SK-N-SH treated with all-trans-retinoic acid at 6 μM for 48 hours (cell line): ENCODE measurements around the gene SMARCE1.

Source experiments
- ATAC-seq: fragments of 200-7000 bp; cut with Tn5 transposase; 3 replicates; pipeline ENCODE4 v1.9.1; 2020; ENCODE audit warnings: mild to moderate bottlenecking, moderate library complexity
- ARNTL ChIP-seq: fragments of 450-650 bp; formaldehyde crosslinking; IDR thresholded peaks from 2 replicates; pipeline ENCODE4 v1.5.0; 2020; ENCODE audit warnings: low read depth, mild to moderate bottlenecking, moderate library complexity, borderline replicate concordance
- BACH2 ChIP-seq: fragments of 250-450 bp; sonication (Bioruptor Pico); IDR thresholded peaks from 2 replicates; pipeline ENCODE4 v1.9.0; 2021; ENCODE audit warnings: mild to moderate bottlenecking, borderline replicate concordance
- CSDC2 ChIP-seq: fragments of 250-450 bp; sonication (Bioruptor Pico); IDR thresholded peaks from 2 replicates; pipeline ENCODE4 v1.5.0; 2020; ENCODE audit warnings: mild to moderate bottlenecking, moderate library complexity
- ESRRG ChIP-seq: fragments of 250-450 bp; sonication (Bioruptor Pico); IDR thresholded peaks from 2 replicates; pipeline ENCODE4 v1.6.1; 2021; ENCODE audit warnings: mild to moderate bottlenecking
- GLIS3 ChIP-seq: fragments of 250-450 bp; sonication (Bioruptor Pico); IDR thresholded peaks from 2 replicates; pipeline ENCODE4 v1.5.0; 2020; ENCODE audit warnings: mild to moderate bottlenecking, moderate library complexity
- ISL1 ChIP-seq: fragments of 250-450 bp; sonication (Bioruptor Pico); IDR thresholded peaks from 2 replicates; pipeline ENCODE4 v2.1.2; 2022; ENCODE audit warnings: mild to moderate bottlenecking, moderate library complexity
- PATZ1 ChIP-seq: fragments of 250-450 bp; sonication (Bioruptor Pico); IDR thresholded peaks from 2 replicates; pipeline ENCODE4 v1.8.0; 2020; ENCODE audit warnings: mild to moderate bottlenecking, moderate library complexity, borderline replicate concordance
- PPARA ChIP-seq: fragments of 250-450 bp; sonication (Bioruptor Pico); IDR thresholded peaks from 2 replicates; pipeline ENCODE4 v1.5.0; 2020; ENCODE audit warnings: mild to moderate bottlenecking, borderline replicate concordance
- SNAI2 ChIP-seq: fragments of 250-450 bp; sonication (Bioruptor Pico); IDR thresholded peaks from 2 replicates; pipeline ENCODE4 v1.5.0; 2020; ENCODE audit warnings: mild to moderate bottlenecking, moderate library complexity
- TCF4 ChIP-seq: fragments of 250-450 bp; sonication (Bioruptor Pico); IDR thresholded peaks from 2 replicates; pipeline ENCODE4 v1.8.0; 2021; ENCODE audit warnings: mild to moderate bottlenecking, moderate library complexity, borderline replicate concordance
- TSHZ2 ChIP-seq: fragments of 250-450 bp; sonication (Bioruptor Pico); IDR thresholded peaks from 2 replicates; pipeline ENCODE4 v1.5.0; 2020; ENCODE audit warnings: mild to moderate bottlenecking, moderate library complexity
- ZFP30 ChIP-seq: fragments of 450-650 bp; formaldehyde crosslinking; IDR thresholded peaks from 2 replicates; pipeline ENCODE4 v1.5.0; 2022; ENCODE audit warnings: mild to moderate bottlenecking, moderate library complexity
- ZNF565 ChIP-seq: fragments of 450-650 bp; formaldehyde crosslinking; conservative IDR thresholded peaks from 2 replicates; pipeline ENCODE4 v1.5.0; 2020; ENCODE audit warnings: low read depth, mild to moderate bottlenecking, moderate library complexity
- ZNF70 ChIP-seq: fragments of 450-650 bp; formaldehyde crosslinking; IDR thresholded peaks from 2 replicates; pipeline ENCODE4 v1.5.0; 2020; ENCODE audit warnings: mild to moderate bottlenecking, moderate library complexity
- ZNF8 ChIP-seq: fragments of 450-650 bp; formaldehyde crosslinking; IDR thresholded peaks from 2 replicates; pipeline ENCODE4 v1.5.0; 2020; ENCODE audit warnings: mild to moderate bottlenecking, moderate library complexity
- TF ChIP-seq, protein P1 (sequence below): fragments of 250-450 bp; sonication (Bioruptor Pico); IDR thresholded peaks from 2 replicates; pipeline ENCODE4 v1.5.1; 2021; ENCODE audit warnings: mild to moderate bottlenecking, moderate library complexity
- TF ChIP-seq, protein P2 (sequence below): fragments of 250-450 bp; sonication (Bioruptor Pico); IDR thresholded peaks from 2 replicates; pipeline ENCODE4 v1.5.1; 2020; ENCODE audit warnings: low read depth, mild to moderate bottlenecking, moderate library complexity

Gene SMARCE1

GRCh38 chr17:40646791-40647623 lies 611 bp downstream of the SMARCE1 start (continued):
- TF ChIP-seq PATZ1 (CRISPR knock-in tag) (no peak), CSDC2 (CRISPR knock-in tag) (no peak), GLIS3 (CRISPR knock-in tag) (no peak)

GRCh38 chr17:40645943-40646342 lies 1.7 kb downstream of the SMARCE1 start:
- TF ChIP-seq ARNTL (CRISPR knock-in tag) = no peak
- TF ChIP-seq BACH2 (CRISPR knock-in tag) = no peak
- no peak for TF ChIP-seq ZNF565 (CRISPR knock-in tag)
- no peak for TF ChIP-seq ESRRG
- TF ChIP-seq TSHZ2 (CRISPR knock-in tag) = no peak
- no peak for TF ChIP-seq ZNF8 (CRISPR knock-in tag)
- no peak for TF ChIP-seq ISL1 (CRISPR knock-in tag)
- no peak for TF ChIP-seq SNAI2 (CRISPR knock-in tag)
- TF ChIP-seq PPARA (CRISPR knock-in tag) = no peak
- no peak for TF ChIP-seq ZNF70 (CRISPR knock-in tag)
- no peak for ATAC-seq

GRCh38 chr17:40645291-40645690 lies 2.3 kb downstream of the SMARCE1 start:
- no peak for ATAC-seq
- no peak for TF ChIP-seq ZNF70 (CRISPR knock-in tag)
- TF ChIP-seq CSDC2 (CRISPR knock-in tag) = no peak
- TF ChIP-seq ISL1 (CRISPR knock-in tag) = no peak
- TF ChIP-seq, all 23 proteins: peak for 0

DNA sequence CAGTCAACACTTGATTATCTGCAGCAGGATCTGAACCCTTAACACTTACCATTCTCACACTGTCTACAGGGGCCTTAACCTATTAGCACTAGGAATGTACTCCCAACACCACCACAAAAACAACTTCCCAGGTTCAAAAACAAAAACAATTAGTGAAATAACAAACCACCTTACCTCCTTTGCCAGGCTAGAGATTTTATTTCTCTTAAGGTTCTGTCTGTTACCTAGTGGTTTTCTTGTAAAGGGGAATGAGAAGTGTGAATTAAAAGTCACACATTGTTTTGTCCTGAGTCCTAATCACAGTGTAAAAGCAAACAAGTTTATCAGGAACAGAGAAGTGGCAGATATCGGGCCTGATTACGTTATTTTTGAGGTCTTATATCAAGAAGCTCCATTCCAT lies 9.7 kb downstream of the SMARCE1 start:
- no peak for ATAC-seq
- TF ChIP-seq TCF4 (no peak), TSHZ2 (CRISPR knock-in tag) (no peak), ZFP30 (CRISPR knock-in tag) (no peak), ZNF8 (CRISPR knock-in tag) (no peak)
- TF ChIP-seq, protein P1, sequence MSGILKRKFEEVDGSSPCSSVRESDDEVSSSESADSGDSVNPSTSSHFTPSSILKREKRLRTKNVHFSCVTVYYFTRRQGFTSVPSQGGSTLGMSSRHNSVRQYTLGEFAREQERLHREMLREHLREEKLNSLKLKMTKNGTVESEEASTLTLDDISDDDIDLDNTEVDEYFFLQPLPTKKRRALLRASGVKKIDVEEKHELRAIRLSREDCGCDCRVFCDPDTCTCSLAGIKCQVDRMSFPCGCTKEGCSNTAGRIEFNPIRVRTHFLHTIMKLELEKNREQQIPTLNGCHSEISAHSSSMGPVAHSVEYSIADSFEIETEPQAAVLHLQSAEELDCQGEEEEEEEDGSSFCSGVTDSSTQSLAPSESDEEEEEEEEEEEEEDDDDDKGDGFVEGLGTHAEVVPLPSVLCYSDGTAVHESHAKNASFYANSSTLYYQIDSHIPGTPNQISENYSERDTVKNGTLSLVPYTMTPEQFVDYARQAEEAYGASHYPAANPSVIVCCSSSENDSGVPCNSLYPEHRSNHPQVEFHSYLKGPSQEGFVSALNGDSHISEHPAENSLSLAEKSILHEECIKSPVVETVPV (CRISPR knock-in tag) = no peak

DNA sequence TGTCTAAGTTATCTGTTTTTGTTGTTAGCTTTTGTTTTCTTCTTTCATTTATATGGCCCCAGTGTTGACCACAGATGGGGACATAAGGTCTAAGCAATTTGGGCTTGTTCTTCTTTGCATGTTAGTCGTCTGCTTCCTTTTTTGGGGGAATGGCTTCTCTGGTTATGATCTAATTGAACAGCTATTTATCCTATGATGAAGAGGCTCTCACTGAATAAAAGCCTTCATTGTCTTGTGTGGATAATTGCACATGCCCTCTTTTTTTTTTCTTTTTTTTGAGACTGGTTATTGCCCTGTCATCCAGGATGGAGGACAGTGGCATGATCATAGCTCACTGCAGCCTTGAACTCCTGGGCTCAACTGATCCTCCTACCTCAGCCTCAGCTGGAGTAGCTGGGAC lies 13.7 kb downstream of the SMARCE1 start:
- no peak for TF ChIP-seq ISL1 (CRISPR knock-in tag)
- TF ChIP-seq TCF4 = no peak
- no peak for TF ChIP-seq CSDC2 (CRISPR knock-in tag)
- TF ChIP-seq, protein P1 (CRISPR knock-in tag) = no peak
- TF ChIP-seq, protein P2, sequence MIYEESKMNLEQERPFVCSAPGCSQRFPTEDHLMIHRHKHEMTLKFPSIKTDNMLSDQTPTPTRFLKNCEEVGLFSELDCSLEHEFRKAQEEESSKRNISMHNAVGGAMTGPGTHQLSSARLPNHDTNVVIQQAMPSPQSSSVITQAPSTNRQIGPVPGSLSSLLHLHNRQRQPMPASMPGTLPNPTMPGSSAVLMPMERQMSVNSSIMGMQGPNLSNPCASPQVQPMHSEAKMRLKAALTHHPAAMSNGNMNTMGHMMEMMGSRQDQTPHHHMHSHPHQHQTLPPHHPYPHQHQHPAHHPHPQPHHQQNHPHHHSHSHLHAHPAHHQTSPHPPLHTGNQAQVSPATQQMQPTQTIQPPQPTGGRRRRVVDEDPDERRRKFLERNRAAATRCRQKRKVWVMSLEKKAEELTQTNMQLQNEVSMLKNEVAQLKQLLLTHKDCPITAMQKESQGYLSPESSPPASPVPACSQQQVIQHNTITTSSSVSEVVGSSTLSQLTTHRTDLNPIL (CRISPR knock-in tag) = no peak
- TF ChIP-seq ARNTL (CRISPR knock-in tag) = no peak
- no peak for ATAC-seq
